Neuron (in vitro differentiated cells): ENCODE results near the gene PTPN3.

Experiments used
- H2AFZ ChIP-seq: one replicate; pipeline ENCODE4 v1.6.1; 2013; ENCODE audit warnings: low read depth, mild to moderate bottlenecking, inconsistent platforms, low read length, moderate library complexity
- H3K27me3 ChIP-seq: one replicate; pipeline ENCODE4 v1.6.1; 2013; ENCODE audit warnings: low read length; ENCODE audit not compliant: insufficient read depth
- H3K36me3 ChIP-seq: one replicate; pipeline ENCODE4 v1.6.1; 2013; ENCODE audit warnings: low read length; ENCODE audit not compliant: insufficient read depth
- H3K4me1 ChIP-seq: one replicate; pipeline ENCODE4 v1.6.1; 2013; ENCODE audit warnings: low read length; ENCODE audit not compliant: insufficient read depth
- H3K4me3 ChIP-seq: 2 replicates; pipeline ENCODE4 v1.5.1; 2013; ENCODE audit warnings: mild to moderate bottlenecking, low read length, moderate library complexity
- H3K9me3 ChIP-seq: one replicate; pipeline ENCODE4 v1.6.1; 2013; ENCODE audit warnings: low read length

Gene PTPN3

GRCh38 chr9:109451311-109452025 lies 46.6 kb downstream of the PTPN3 start:
- Histone ChIP-seq H3K4me3 (no peak overlapping the region), H3K9me3 (no peaks in the 10 kb centered on the region), H2AFZ (no peak overlapping the region), H3K27me3 (no peaks in the 10 kb centered on the region), H3K36me3 (no peaks in the 10 kb centered on the region), H3K4me1 (no peaks in the 10 kb centered on the region)

GRCh38 chr9:109450346-109450745 lies 47.8 kb downstream of the PTPN3 start:
- H2AFZ ChIP-seq = no peak overlapping the region

GRCh38 chr9:109449036-109449798 lies 48.9 kb downstream of the PTPN3 start:
- Histone ChIP-seq H3K4me3 (no peak overlapping the region), H3K4me1 (no peaks in the 10 kb centered on the region), H3K9me3 (no peaks in the 10 kb centered on the region), H3K36me3 (no peaks in the 10 kb centered on the region), H3K27me3 (no peaks in the 10 kb centered on the region), H2AFZ (no peak overlapping the region)

More at GRCh38 chr9:109450346-109450745, 47.8 kb downstream of the PTPN3 start:
- no peak overlapping the region for H3K4me3 ChIP-seq
- no peaks in the 10 kb centered on the region for H3K27me3 ChIP-seq
- H3K9me3 ChIP-seq = no peaks in the 10 kb centered on the region
- no peaks in the 10 kb centered on the region for H3K4me1 ChIP-seq
- H3K36me3 ChIP-seq = no peaks in the 10 kb centered on the region

- Histone ChIP-seq H3K4me1 (no peaks in the 10 kb centered on the region), H3K36me3 (no peaks in the 10 kb centered on the region), H2AFZ (no peak overlapping the region), H3K9me3 (no peaks in the 10 kb centered on the region), H3K27me3 (no peaks in the 10 kb centered on the region), H3K4me3 (no peak overlapping the region)
Measured at GRCh38 chr9:109448223-109448622, 49.9 kb downstream of the PTPN3 start.

- H3K9me3 ChIP-seq = no peaks in the 10 kb centered on the region
- no peak overlapping the region for H2AFZ ChIP-seq
- H3K4me3 ChIP-seq = no peak overlapping the region
- H3K36me3 ChIP-seq = no peaks in the 10 kb centered on the region
- no peaks in the 10 kb centered on the region for H3K4me1 ChIP-seq
- H3K27me3 ChIP-seq = no peaks in the 10 kb centered on the region
Measured at GRCh38 chr9:109447329-109448076, 50.6 kb downstream of the PTPN3 start.

GRCh38 chr9:109444771-109445320 lies 53.3 kb downstream of the PTPN3 start:
- Histone ChIP-seq H2AFZ (no peak overlapping the region), H3K4me1 (no peaks in the 10 kb centered on the region), H3K4me3 (no peak overlapping the region), H3K27me3 (no peaks in the 10 kb centered on the region), H3K9me3 (no peaks in the 10 kb centered on the region), H3K36me3 (no peaks in the 10 kb centered on the region)

GRCh38 chr9:109442716-109443115 lies 55.4 kb downstream of the PTPN3 start:
- no peaks in the 10 kb centered on the region for H3K27me3 ChIP-seq
- no peaks in the 10 kb centered on the region for H3K36me3 ChIP-seq
- no peaks in the 10 kb centered on the region for H3K9me3 ChIP-seq
- no peaks in the 10 kb centered on the region for H3K4me1 ChIP-seq
- H2AFZ ChIP-seq = no peak overlapping the region
- H3K4me3 ChIP-seq = no peak overlapping the region

- no peaks in the 10 kb centered on the region for H3K4me1 ChIP-seq
- no peaks in the 10 kb centered on the region for H3K9me3 ChIP-seq
- no peak overlapping the region for H2AFZ ChIP-seq
- no peak overlapping the region for H3K4me3 ChIP-seq
- no peaks in the 10 kb centered on the region for H3K27me3 ChIP-seq
- H3K36me3 ChIP-seq = no peaks in the 10 kb centered on the region
Measured at GRCh38 chr9:109441296-109441695, 56.8 kb downstream of the PTPN3 start.

- no peak overlapping the region for H3K4me3 ChIP-seq
- no peaks in the 10 kb centered on the region for H3K36me3 ChIP-seq
- no peaks in the 10 kb centered on the region for H3K27me3 ChIP-seq
- H3K4me1 ChIP-seq = no peaks in the 10 kb centered on the region
- no peaks in the 10 kb centered on the region for H3K9me3 ChIP-seq
- H2AFZ ChIP-seq = no peak overlapping the region
Measured at GRCh38 chr9:109440797-109441287, 57.3 kb downstream of the PTPN3 start.

- no peak overlapping the region for H2AFZ ChIP-seq
- H3K9me3 ChIP-seq = no peaks in the 10 kb centered on the region
- H3K4me3 ChIP-seq = no peak overlapping the region
- no peaks in the 10 kb centered on the region for H3K4me1 ChIP-seq
- no peaks in the 10 kb centered on the region for H3K27me3 ChIP-seq
- no peaks in the 10 kb centered on the region for H3K36me3 ChIP-seq
Measured at GRCh38 chr9:109440117-109440515, 58.0 kb downstream of the PTPN3 start.

GRCh38 chr9:109439378-109440116 lies 58.6 kb downstream of the PTPN3 start:
- Histone ChIP-seq H3K9me3 (no peaks in the 10 kb centered on the region), H3K4me3 (no peak overlapping the region), H3K4me1 (no peaks in the 10 kb centered on the region)

GRCh38 chr9:109437286-109437685 lies 60.8 kb downstream of the PTPN3 start:
- Histone ChIP-seq H3K4me3 (no peak overlapping the region), H3K9me3 (peaks cover under 1% of the 10 kb centered on the region), H3K36me3 (no peaks in the 10 kb centered on the region), H3K4me1 (no peaks in the 10 kb centered on the region), H3K27me3 (no peaks in the 10 kb centered on the region), H2AFZ (no peak overlapping the region)

More at GRCh38 chr9:109439378-109440116, 58.6 kb downstream of the PTPN3 start:
- Histone ChIP-seq H2AFZ (no peak overlapping the region), H3K36me3 (no peaks in the 10 kb centered on the region), H3K27me3 (no peaks in the 10 kb centered on the region)
